CD4-positive, alpha-beta T cell treated with Interleukin-17A for 4 hours (primary cell): ENCODE results near the gene STX19.
"Not testable (repeated sequence)": the region's sequence is repeated elsewhere in the genome, so short reads cannot be mapped to it uniquely, and the experiment has no call there.

Source experiments
- DNase-seq: peaks from one replicate; pipeline ENCODE4 v3.0.0-alpha.2; 2020; ENCODE audit warnings: mixed read lengths

STX19 gene

DNA sequence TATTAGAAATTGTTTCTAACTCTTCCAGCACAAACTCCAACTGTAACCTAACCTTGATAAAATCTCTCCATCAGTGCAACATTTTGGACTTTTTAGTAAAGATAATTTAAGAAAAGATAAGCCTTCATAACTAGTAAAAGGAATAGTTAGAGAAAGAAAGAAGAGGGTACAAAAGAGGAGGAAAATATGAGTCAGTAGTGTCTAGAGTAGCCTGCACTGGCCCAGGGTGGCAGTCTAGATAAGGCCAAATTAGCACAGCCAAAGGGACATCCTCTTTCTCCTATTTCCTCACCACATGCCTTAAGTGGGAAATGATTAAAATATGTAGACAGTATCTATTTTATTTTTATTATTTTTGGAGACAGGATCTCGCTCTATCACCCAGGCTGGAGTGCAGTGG is 58.4 kb downstream of the STX19 start:
- no peak for DNase-seq

GRCh38 chr3:93969443-93969842 is 59.0 kb downstream of the STX19 start:
- DNase-seq = no peak

DNA sequence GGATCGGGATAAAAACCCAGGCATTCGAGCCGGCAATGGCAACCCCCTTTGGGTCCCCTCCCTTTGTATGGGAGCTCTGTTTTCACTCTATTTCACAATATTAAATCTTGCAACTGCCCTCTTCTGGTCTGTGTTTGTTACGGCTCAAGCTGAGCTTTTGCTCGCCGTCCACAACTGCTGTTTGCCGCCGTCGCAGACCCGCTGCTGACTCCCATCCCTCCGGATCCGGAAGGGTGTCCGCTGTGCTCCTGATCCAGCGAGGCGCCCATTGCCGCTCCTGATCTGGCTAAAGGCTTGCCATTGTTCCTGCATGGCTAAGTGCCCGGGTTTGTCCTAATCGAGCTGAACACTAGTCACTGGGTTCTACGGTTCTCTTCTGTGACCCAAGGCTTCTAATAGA is 63.3 kb downstream of the STX19 start:
- not testable (repeated sequence) for DNase-seq
